Psoas muscle (tissue), 8 donors: ENCODE results near the gene COL19A1. TPM values are rescaled to one million over a fixed set of nuclear protein-coding genes. Genes with fewer than 3 reads are reported as not detected.

Source experiments
- ATAC-seq, 4 donors: fragments of 200-7000 bp; cut with Tn5 transposase; one replicate each; pipeline ENCODE4 v1.9.1; 2020; ENCODE audit warnings: moderate library complexity in 3 of 4, mild to moderate bottlenecking in 2 of 4
- DNase-seq, 2 donors: peaks; one replicate each; pipeline ENCODE4 v3.0.0-alpha.2; 2020
- H3K27ac ChIP-seq: fragments of 200-600 bp; one replicate; pipeline ENCODE4 v1.8.0; 2022
- H3K27me3 ChIP-seq, 3 donors: fragments of 200-600 bp in 1 of 3; one replicate each; pipeline versions ENCODE4 v1.6.1 to v1.8.0; 2013 to 2022; ENCODE audit warnings: low read length in 2 of 3, mild to moderate bottlenecking in 2 of 3, moderate library complexity in 1 of 3; ENCODE audit not compliant: insufficient read depth in 3 of 3
- H3K36me3 ChIP-seq, 2 donors: fragments of 200-600 bp in 1 of 2; one replicate each; pipeline versions ENCODE4 v1.6.1 to v1.8.0; 2013 to 2022; ENCODE audit warnings: low read depth in 1 of 2, mild to moderate bottlenecking in 1 of 2, moderate library complexity in 1 of 2; ENCODE audit not compliant: insufficient read depth in 1 of 2
- H3K4me1 ChIP-seq: fragments of 200-600 bp; one replicate; pipeline ENCODE4 v1.8.0; 2022
- H3K4me3 ChIP-seq: fragments of 200-600 bp; one replicate; pipeline ENCODE4 v1.8.0; 2022; ENCODE audit warnings: mild to moderate bottlenecking
- H3K9me3 ChIP-seq: fragments of 200-600 bp; one replicate; pipeline ENCODE4 v1.8.0; 2022
- CTCF ChIP-seq: fragments of 200-600 bp; IDR thresholded peaks from one replicate; pipeline ENCODE4 v1.8.0; 2022; ENCODE audit warnings: antibody characterized with exemption
- WGBS, 3 donors: extraction: QIAGEN DNeasy Blood & Tissue Kit; methylation state at CpG; one replicate each; pipeline versions ENCODE4 v1.1.6 to v1.1.7; 2013; 5-methylcytosine and 5-hydroxymethylcytosine counted together
- intact Hi-C, 2 donors: fragments of 100-400 bp; cut with DNase I; formaldehyde crosslinking; loops; one replicate each; pipeline versions ENCODE4 v1.11.0 to v1.14.2; 2022
- polyA plus RNA-seq, 3 donors: library from polyadenylated mRNA; stranded (reverse); fragments of 200-250 nt; gene quantifications; one replicate each; pipeline ENCODE4 v1.2.3, GENCODE V29; 2013
- total RNA-seq, 4 donors: library from RNA; stranded (reverse); fragmentation: NEBNext Ultra II Directional in 2 of 4; extraction: Animal tissue kit (Norgen Biotek cat#: 25700) in 2 of 4; gene quantifications; one replicate each; pipeline versions ENCODE4 v1.2.1 to v1.2.4, GENCODE V29; 2021 to 2023
- donor health status: healthy with polysubstance abuse.
- donor health status: DM: no; HTN: no; CAD: no; lungs with moderate emphysema.
- donor health status: Bipolar disorder and iron deficiency.
- donor health status: healthy.
- donor health status: DM: yes; HTN: yes; CAD: no.
- donor health status: DM: no; HTN: no; CAD: no.
- donor health status: DM: no; HTN: no; CAD: no.
- donor health status: DM: yes; HTN: yes; CAD: no.

The COL19A1 gene
- total and polyA plus RNA-seq, 7 donors, result 0.01 to 10.3 (median 0.33) TPM

DNA sequence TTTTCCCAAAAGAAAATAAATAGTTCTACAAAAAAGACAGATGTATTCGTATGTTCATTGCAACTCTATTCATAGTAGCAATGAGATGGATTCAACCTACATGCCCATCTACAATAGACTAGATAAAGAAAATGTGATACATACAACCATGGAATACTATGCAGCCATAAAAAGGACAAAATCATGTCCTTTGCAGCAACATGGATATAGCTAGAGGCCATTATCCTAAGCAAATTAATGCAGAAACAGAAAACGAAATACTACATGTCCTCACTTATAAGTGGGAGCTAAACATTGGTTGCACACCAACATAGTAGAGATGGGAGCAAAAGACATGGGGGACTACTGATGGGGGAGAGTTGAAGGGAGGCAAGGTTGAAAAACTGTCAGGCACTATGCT, 278.8 kb downstream of the COL19A1 start:
- Histone ChIP-seq H3K4me1 (no peaks in the 10 kb centered on the region), H3K27ac (no peak overlapping the region), H3K27me3 (no peaks in the 10 kb centered on the region), H3K9me3 (no peaks in the 10 kb centered on the region), H3K36me3 (no peaks in the 10 kb centered on the region), H3K4me3 (no peak overlapping the region)
- no peak for DNase-seq
- intact Hi-C loops, result no loop called here
- WGBS, 3 donors, result 84 to 91% (median 87%) methylated on average over 2 of the region's 2 CpGs
- no peak for TF ChIP-seq CTCF
- no peak for ATAC-seq

DNA sequence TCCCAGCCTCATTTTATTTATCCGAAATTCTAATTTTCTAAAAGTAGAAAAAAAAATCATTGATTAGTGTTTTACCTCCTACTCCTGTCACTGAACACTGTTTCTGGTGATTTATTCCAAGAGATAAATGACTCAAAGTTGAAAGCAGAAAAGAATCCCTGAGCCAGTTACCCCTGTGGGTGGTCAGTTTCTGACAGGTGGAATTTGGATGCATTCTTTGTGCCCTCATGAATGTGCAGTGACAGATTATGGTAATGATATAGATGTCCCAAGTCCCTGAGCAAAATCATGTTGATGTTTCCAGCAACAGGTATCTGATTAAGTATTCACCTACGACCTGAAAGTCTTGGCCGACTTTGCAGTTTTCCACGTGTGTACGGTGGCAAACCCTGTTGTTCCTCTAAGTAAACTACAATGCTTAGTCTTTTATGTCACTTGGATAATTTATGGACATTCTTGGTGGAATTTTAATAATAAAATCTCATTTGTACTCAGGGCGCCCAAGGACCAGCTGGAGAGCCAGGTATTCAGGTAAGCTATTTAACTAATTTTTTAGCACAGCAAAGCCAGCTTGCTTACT, 282.9 kb downstream of the COL19A1 start:
- peaks cover 13% of the 10 kb centered on the region for H3K4me1 ChIP-seq
- no peaks in the 10 kb centered on the region for H3K27me3 ChIP-seq
- WGBS, 3 donors, result 90 to 92% (median 90%) methylated on average over 6 of the region's 6 CpGs
- no peak overlapping the region for H3K4me3 ChIP-seq
- H3K9me3 ChIP-seq, result no peaks in the 10 kb centered on the region
- intact Hi-C loops, result no loop called here
- DNase-seq (no peak), ATAC-seq (no peak)
- H3K27ac ChIP-seq, result no peak overlapping the region
- no peaks in the 10 kb centered on the region for H3K36me3 ChIP-seq
- TF ChIP-seq CTCF, result no peak

GRCh38 chr6:70150521-70150920, 284.2 kb downstream of the COL19A1 start:
- 46 to 67% (median 62%) methylated on average over 4 of the region's 4 CpGs for WGBS, 3 donors
- Histone ChIP-seq H3K27me3 (no peaks in the 10 kb centered on the region), H3K4me1 (peaks cover 13% of the 10 kb centered on the region), H3K9me3 (no peaks in the 10 kb centered on the region), H3K36me3 (no peaks in the 10 kb centered on the region), H3K27ac (no peak overlapping the region), H3K4me3 (no peak overlapping the region)
- no peak for DNase-seq
- no peak for ATAC-seq
- intact Hi-C loops, result no loop called here
- no peak for TF ChIP-seq CTCF

DNA sequence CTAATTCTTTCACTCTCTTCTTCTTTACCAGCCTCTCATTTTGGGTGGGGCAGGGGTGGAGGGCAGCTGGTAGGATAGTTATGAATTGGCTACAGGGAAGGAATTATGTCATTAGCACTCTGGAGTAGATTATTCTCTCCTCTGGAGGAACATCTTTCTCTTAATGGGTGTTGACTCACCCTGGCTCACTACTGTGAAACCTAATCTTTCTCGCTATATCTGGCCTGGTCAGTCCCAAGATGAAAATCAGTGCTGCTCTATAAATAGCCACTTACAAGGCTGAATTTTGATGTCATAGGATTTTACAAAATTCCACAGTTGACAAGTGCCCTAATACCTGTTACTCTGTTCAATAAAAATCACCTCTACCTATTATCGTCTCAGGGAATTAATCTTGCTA, 285.3 kb downstream of the COL19A1 start:
- Histone ChIP-seq H3K4me3 (no peak overlapping the region), H3K27ac (no peak overlapping the region), H3K36me3 (no peaks in the 10 kb centered on the region), H3K27me3 (no peaks in the 10 kb centered on the region), H3K9me3 (no peaks in the 10 kb centered on the region), H3K4me1 (peaks cover 13% of the 10 kb centered on the region)
- 19 to 43% (median 22%) methylated on average over 2 of the region's 2 CpGs for WGBS, 3 donors
- no peak for DNase-seq
- TF ChIP-seq CTCF, result no peak
- ATAC-seq, result peak; percentile 95 to 100 (median 98)
- intact Hi-C loops, result no loop called here

DNA sequence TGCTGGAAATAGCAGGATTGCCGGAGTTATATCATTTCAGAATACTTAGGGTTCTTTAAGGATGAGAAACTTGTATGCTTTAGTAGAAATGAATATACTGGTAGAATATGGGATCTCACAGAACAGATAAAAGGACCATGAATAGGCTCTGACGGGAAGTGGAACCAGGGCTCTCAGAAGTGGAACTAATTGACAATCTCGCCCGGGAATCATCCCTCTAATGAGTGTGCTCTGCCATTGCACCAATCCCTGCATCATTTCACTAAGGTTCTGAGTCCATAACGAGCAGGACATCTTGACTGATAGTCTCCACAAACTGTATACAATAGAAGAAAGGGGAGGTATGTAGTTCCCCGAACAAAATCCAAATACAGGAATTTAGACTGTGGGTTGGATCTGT, 286.4 kb downstream of the COL19A1 start:
- ATAC-seq, result no peak
- Histone ChIP-seq H3K9me3 (no peaks in the 10 kb centered on the region), H3K4me3 (no peak overlapping the region), H3K36me3 (no peaks in the 10 kb centered on the region), H3K27ac (no peak overlapping the region), H3K27me3 (no peaks in the 10 kb centered on the region), H3K4me1 (peaks cover 13% of the 10 kb centered on the region)
- DNase-seq, result no peak
- TF ChIP-seq CTCF, result no peak
- WGBS, 3 donors, result 62 to 81% (median 68%) methylated on average over 6 of the region's 6 CpGs
- intact Hi-C loops, result no loop called here
